Measurements from ENCODE around the gene IGSF6.
A peak's percentile ranks its signal among the peaks of the same experiment; 100 is the strongest.
"Not testable (repeated sequence)": the region's sequence is repeated elsewhere in the genome, so short reads cannot be mapped to it uniquely, and the experiment has no call there.

The IGSF6 gene

DNA sequence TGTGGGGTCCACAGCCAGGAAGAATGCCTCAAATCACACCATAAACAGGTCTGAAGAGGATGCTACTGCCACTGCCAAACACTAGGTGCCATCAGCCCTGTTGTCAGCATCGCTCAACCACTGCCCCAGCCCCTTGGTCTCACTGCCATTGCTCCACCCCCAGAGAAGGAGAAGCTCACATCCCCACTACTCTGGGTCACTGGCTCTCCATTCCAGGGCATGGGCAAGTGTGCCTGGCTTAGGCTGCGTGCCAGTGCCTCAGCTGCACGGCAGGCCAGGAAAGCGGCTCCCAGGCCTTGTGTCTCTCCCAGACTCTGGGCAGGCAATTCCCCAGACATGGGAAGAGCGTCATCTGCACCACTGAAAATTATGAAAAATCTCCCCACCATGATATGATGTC is 1.2 kb upstream of the IGSF6 start:
- no peak for DNase-seq (ENCODE audit: low read depth)

DNA sequence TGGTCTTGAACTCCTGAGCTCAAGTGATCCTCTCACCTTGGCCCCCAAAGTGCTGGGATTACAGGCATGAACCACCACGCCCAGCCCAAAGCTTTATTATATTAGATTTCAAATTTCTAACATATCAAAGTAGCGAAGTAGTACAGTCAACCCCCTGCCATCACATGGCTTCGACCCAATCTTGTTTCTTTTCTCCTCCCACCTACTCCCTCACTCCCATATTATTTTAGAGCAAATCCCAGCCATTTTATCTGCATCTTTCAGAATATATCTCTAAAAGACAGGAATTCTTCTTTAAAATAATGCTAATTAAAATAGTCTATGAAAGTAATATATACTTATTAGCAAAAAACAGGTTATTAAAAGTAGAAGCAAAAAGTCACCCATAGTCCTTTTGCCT is 893 bp downstream of the IGSF6 start:
- no peak for DNase-seq (ENCODE audit: low read depth)

DNA sequence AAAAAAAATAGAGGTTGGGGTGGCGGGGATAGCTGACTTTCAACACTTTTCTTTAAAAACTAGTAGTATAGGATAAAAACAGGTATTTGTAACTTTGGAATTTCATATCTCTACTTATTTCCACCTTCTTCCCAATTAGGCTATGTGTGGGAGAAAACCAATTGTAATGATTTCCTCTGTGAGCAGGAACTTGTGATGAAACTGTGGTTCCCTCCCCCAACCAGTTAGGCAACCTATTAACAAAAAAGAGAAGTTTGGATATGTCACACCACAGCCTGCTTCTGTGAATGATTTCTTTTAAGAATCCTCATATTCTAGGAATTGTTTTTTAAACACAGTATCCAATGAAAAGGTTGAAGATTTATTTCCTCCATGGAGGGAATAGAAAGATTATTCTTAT is 1.9 kb downstream of the IGSF6 start:
- DNase-seq (ENCODE audit: low read depth): no peak

DNA sequence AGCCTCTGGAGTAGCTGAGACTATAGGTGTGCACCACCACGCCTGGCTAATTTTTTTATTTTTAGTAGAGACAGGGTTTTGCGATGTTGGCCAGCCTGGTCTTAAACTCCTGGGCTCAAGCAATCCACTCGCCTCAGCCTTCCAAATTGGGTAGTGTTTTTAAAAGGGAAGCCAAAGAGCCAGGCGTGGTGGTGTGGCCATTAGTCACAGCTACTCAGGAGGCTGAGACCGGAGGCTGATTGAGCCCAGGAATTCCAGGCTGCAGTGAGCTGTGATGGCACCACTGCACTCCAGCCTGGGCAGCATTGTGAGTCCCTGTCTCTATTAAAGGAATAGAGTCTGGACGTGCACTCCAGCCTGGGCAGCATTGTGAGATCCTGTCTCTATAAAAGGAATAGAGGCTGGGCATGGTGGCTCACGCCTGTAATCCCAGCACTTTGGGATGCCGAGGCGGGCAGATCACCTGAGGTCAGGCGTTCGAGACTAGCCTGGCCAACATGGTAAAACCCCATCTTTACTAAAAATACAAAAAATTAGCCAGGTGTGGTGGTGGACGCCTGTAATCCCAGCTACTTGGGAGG is 2.5 kb downstream of the IGSF6 start:
- not testable (repeated sequence) for DNase-seq (ENCODE audit: low read depth)

DNA sequence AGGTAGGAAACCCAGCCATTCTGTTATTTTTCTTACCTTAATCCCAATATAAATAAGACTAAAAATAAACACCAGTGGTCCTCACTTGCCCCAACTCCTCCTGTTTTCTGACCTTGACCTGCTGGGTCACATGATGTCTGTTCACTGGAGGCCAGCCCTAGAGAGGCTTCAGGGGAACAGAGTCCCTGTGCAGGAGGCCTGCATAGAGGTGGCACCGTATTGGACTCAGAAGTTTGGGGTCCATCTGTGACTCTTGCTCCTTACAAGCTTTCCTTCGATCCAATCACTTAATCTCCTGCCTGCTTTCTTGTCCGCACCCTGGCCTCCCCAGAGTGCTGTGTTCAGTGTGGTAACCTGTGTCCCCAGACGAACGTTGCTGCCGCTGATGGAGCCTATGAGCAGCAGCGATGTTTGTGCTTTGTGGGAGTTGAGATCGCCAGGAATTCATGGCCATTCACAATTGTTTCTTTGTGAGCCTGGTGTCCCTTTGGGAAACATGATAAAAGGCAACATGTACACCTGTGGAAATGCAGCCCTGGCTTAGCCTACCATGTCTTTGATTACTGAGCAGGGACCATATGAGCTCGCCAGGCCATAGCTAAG is 4.7 kb downstream of the IGSF6 start:
- no peak for DNase-seq (ENCODE audit: low read depth)

DNA sequence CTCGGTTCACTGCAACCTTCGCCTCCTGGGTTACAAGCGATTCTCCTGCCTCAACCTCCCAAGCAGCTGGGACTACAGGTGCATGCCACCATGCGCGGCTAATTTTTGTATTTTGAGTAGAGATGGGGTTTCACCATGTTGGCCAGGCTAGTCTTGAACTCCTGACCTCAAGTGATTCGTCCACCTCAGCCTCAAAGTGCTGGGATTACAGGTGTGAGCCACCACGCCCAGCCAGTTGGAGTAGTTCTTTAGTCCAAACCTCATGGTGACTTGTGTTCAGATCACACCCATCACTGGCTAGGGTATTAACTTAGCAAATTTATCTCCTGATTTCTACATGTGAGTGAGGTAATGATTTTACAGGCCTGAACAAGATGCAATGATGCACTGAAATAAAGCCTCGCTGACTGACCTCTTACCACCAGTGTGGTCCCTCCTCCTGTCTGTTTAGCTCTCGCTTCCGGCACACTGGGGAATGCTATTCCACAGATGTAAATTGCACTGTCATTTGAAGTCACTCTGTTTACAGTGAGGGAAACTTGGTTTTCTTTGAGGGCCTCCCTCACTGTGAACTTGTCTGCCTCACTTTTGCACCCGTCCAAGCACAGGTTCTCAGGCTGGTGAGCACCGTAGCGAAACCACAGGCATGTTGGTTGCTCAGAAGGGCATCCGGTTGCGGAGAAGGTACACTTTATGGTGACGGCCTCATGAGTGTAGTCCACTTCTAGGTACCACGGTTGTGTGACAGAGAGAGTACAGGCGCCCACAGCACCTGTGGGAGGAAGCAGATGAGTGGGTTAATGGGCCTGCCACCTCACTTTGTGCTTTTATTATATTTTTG is 5.5 kb downstream of the IGSF6 start:
- DNase-seq (ENCODE audit: low read depth): peak; percentile 63

DNA sequence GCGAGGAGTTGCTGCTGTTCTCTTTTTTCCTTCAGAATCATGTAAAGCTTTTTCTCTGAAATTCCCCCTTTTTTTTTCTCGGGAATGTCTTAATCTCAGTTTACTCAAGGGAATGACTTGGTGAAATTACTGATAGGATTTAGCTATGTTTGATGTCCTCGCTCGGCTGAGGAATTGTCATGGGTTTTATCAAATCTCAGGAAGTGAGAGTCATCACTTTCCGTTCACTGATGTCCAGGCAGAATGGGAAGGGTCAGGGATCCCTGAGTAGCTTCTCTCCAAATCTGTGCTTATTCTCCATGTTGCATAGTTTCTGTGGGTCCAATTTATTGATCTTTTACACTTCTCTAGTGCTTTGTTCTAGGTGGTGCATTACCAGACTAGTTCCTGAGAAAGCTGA is 6.3 kb downstream of the IGSF6 start:
- DNase-seq (ENCODE audit: low read depth): no peak

DNA sequence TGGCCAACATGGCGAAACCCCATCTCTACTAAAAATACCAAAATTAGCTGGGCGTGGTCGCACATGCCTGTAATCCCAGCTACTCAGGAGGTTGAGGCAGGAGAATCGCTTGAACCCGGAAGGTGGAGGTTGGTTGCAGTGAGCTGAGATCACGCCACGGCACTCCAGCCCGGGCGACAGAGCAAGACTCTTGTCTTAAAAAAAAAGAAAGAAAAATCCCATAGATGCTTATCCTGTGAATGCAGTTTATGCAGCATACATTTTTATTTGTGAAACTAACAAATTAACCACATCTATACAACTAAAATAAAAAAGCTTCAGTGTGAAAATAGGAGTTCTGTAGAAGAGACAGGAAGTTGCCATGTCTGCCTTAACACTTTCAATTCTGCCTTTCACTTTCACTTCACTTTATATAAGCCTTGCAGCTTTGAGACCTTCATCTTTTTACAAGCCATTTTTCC is 7.1 kb downstream of the IGSF6 start:
- DNase-seq (ENCODE audit: low read depth): no peak

DNA sequence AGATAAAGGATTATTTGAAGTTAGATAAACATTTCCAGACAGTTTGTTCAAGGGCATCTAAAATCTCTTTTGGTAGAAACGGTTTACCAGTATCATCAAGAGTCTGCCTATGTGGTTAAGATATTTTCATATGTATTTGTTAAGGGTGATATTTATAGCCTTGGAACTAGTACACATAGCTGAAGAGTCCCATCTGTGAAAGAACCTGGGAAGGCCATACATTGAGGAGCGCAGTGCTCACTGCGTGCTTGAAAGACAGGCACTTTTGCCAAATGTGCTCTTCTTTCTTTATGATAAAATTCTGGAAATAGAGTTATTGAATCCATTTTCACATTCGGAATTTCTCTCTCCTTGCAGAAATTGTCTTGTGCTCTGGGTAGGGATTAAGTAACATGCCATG is 7.7 kb downstream of the IGSF6 start:
- no peak for DNase-seq (ENCODE audit: low read depth)

DNA sequence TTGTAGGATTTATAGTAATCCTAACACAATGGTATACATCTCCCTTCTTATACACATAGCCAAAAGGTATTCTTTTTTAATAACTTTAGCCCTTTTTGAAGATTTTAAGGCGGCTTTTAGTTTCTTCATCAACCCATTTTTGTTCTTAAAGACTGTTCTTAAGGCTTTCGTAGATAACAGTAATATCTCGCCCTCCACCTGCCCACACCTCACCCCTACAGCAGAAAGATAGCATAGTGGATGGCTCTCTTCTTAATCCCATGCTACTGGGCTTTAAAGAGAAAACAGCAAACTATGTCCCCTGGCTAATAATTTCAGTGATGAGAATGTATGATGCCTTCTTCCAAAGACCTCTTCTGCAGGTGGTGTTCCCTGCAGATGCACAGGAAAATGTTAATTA is 8.6 kb downstream of the IGSF6 start:
- DNase-seq (ENCODE audit: low read depth): no peak

DNA sequence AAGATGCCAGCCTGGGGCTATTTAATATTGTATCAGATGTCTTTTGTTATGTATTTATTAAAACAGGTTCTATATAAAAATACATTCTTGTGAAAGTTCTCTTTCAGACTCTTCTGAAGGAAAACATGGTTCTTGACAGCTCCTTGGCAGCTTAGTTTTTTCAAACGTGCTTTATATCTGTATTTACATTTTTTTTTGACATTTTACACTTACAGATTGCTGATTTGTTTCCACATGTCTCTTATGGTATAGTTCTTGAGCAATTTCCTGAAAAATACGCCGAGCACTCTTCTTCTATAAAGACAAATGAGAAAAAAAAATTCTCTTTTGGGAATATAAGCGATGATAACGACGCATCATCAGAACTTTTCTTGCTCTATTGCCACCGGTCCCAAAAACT is 9.5 kb downstream of the IGSF6 start:
- no peak for DNase-seq (ENCODE audit: low read depth)

DNA sequence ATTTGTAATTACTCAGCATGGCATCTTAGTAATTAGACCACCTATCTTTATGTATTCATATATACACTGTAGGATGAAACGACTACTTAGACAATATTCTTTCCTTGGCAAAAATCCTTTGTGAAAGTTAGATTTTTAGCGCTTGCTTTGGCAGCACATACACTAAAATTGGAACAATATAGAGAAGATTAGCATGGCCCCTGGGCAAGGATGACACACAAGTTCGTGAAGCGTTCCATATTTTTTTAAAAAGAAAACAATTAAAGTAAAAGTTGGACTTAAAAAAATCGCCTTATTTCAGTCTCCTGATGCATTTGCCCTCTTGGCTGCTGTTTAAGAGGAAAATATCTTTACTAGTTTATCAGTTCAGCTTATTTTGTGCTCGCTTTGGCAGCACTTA is 10.5 kb downstream of the IGSF6 start:
- DNase-seq (ENCODE audit: low read depth): no peak

DNA sequence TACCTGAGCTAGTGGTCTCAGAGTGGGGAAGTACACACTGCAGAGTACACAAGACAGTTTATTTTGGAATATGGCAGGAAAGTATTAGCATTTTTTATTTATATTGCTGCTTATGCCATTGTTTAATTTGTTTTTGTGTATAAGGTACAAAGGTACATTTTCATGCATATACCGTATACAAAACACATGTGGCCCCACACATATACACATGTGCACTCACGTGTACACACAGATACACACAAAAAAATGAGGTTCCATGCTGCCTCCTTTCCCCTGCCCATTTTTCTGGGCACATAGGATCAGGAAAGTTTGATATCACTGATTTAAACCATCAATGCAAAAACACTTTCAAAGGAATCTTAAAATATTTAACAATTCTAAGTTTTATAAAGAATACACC is 12.9 kb downstream of the IGSF6 start:
- no peak for DNase-seq (ENCODE audit: low read depth)

DNA sequence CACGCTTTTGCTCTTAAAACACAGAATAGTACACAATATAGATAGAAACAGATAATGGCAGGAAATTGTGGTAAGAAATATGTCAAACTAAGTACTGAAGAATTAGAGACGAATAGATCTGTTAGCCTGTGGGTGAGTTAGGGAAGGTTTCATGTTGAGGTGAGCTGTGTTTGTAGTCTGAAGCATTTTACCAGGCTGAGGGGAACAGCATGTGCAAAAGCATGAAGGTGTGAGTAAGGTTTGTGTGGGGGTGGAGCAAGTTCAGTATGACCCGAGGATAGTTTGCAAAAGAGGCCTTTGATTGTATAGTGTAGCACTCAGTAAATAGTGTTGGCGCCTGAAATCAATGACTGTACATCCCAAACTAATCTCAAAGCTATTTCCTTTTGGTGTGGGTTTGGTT is 13.8 kb downstream of the IGSF6 start:
- DNase-seq (ENCODE audit: low read depth): no peak

DNA sequence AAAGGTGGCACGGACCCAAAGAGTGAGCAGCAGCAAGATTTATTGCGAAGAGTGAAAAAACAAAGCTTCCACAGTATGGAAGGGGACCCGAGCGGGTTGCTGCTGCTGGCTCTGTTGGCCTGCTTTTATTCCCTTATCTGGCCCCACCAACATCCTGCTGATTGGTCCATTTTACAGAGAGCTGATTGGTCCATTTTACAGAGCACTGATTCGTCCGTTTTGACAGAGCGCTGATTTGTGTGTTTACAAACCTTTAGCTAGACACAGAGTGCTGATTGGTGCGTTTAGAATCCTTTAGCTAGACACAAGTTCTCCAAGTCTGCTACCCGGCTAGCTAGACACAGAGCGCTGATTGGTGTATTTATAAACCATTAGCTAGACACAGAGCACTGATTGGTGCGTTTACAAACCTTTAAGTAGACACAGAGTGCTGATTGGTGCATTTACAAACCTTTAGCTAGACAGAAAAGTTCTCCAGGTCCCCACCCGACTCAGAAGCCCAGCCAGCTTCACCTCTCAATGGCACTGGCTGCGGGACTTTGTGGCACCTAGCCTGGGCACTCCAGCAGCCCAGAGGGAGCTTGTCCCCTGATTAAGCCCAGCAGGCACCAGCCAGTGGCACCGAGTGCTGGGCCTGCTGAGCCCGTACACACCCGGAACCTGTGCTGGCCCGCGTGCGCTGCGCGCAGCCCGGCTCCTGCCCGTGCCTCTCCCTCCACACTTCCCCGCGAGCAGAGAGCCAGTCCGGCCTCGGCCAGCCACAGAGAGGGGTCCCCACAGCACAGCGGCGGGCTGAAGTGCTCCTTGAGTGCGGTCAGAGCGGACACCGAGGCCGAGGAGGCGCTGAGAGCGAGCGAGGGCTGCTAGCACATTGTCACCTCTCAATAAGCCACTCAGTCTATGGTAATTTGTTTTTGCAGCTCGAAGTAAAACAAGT is 15.1 kb downstream of the IGSF6 start:
- no peak for DNase-seq (ENCODE audit: low read depth)

DNA sequence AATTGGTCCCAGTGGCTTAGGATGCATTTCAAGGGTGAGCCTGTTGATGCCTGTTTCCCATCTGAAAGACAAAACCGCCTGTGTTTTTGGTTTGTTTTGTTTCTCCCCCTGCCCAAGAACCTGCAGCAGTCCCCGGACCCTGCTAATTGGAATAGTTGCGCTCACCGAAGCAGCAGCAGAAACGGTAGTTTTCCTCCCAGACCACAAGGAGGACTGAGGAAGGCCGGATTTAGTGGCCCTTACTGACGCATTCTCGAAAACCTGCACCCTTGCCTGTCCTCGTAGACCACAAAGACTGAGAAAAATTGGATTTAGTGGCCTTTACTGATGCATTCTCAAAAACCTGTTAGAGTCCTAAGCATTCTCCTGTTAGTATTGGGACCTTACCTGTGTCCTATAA is 16.7 kb downstream of the IGSF6 start:
- DNase-seq (ENCODE audit: low read depth): not testable (repeated sequence)

DNA sequence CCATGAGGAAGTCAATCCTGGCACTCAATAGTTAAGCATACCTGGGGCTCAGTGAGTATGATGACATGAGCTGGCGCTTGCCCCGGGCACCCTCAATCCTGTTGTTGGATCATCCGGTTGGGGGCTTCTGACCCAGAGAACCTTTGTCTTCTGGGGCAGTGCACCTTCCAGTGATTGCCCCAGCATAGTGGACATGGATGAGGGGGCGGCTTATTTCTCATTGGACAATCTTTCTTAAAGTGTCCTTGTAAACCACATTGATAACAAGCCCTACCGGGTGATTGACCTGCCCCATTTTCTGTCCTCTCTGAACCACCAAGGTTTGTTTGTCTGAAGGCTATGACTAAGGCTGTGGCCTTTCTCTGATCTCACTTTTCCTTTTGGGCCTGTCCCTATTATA is 18.2 kb downstream of the IGSF6 start:
- no peak for DNase-seq (ENCODE audit: low read depth)

DNA sequence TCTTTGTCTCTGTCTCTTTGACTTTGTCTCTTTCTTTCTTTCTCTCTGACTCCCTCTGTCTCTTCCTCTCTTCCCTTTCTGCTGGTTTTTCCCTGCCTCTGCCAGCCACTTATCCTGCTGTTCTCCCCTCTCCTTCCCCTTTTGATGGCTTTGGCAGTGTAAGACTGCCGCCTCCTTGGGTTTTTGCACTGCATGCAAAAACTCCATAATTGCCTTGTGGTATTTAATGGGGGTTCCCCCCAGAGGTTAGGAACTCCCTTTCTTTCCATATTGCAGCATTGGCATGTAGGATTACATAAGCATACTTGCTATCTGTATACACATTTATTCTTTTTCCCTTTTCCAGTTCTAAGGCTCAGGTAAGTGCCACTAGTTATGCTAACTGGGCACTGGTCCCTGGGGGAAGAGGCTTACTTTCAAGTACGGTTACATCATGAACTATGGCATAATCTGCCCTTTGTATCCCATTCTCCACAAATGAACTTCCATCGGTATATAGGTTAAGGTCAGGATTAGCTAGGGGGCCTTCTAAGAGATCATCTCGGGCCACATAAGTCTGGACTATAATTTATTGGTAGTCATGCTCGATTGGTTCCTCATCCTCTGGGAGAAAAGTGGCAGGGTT is 20.3 kb downstream of the IGSF6 start:
- DNase-seq (ENCODE audit: low read depth): not testable (repeated sequence)

DNA sequence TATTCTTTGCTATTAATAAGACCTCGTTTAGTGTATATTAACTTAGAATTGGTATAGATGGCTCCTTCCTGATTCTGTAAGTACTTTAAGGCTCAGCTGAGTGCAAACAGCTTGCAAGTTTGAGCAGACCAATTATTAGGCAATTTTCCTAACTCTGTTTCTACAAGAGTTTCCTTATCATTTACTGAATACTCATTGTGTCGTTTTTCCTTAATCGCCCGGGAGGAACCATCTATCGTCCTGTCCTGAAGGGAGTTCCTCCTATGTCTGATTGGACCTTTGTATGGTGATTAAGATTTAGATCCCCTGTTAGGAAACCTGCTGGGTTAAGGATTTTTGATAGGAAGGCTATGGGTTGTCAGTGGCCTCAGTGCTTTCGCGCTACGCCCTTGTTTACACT is 21.0 kb downstream of the IGSF6 start:
- DNase-seq (ENCODE audit: low read depth): not testable (repeated sequence)

DNA sequence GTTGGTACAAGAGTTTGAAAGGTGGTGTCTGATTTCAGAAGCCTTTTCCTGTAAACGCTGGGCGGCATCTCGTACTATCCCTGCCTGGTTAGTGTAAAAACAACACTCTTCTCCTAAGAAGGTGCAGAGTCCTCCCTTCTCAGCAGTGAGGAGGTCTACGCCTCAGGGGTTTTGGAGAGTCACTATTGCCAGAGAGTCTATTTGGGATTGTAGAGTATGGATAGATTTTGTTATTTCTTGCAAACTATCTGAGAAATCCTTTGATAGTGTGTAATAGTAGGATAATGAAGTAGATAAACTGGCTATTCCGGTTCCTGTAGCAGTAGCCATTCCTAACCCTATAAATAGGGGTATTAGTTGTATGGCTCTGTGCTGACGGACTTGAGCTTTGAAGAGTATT is 21.5 kb downstream of the IGSF6 start:
- DNase-seq (ENCODE audit: low read depth): not testable (repeated sequence)

DNA sequence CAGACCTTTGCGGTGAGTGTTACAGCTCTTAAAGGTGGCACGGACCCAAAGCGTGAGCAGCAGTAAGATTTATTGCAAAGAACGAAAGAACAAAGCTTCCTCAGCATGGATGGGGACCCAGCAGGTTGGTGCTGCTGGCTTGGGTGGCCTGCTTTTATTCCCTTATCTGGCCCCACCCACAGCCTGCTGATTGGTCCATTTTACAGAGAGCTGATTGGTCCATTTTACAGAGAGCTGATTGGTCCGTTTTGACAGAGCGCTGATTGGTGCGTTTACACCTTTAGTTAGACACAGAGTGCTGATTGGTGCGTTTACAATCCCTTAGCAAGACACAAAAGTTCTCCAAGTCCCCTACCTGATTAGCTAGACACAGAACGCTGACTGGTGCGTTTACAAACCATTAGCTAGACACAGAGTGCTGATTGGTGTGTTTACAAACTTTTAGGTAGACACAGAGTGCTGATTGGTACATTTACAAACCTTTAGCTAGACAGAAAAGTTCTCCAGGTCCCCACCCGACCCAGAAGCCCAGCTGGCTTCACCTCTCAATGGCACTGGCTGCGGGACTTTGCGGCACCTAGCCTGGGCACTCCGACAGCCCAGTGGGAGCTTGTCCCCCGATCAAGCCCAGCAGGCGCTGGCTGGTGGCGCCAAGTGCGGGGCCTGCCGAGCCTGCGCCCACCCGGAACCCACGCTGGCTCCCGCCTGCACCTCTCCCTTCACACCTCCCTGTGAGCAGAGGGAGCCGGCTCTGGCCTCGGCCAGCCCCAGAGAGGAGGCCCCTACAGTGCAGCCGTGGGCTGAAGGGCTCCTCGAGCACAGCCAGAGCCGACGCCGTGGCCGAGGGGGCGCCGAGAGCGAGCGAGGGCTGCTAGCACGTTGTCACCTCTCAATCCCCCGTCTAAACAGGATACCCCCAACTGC is 22.5 kb downstream of the IGSF6 start:
- DNase-seq (ENCODE audit: low read depth): not testable (repeated sequence)
